Hepatocyte (in vitro differentiated cells): ENCODE results near the gene CCDC74A. TPM values are rescaled to one million over a fixed set of nuclear protein-coding genes. Genes with fewer than 3 reads are reported as not detected.
"Not testable (repeated sequence)": the region's sequence is repeated elsewhere in the genome, so short reads cannot be mapped to it uniquely, and the experiment has no call there.

Source experiments
- DNase-seq: peaks from one replicate; pipeline ENCODE4 v3.0.0-alpha.2; 2016; ENCODE audit warnings: low spot score
- H2AFZ ChIP-seq: fragments of 200-600 bp; sonication (generic); 2 replicates; pipeline ENCODE4 v1.6.0; 2016; ENCODE audit warnings: antibody characterized with exemption, mild to moderate bottlenecking
- H3K27ac ChIP-seq: fragments of 200-600 bp; sonication (generic); 2 replicates; pipeline ENCODE4 v1.5.1; 2016; ENCODE audit warnings: mild to moderate bottlenecking
- H3K27me3 ChIP-seq: fragments of 200-600 bp; sonication (generic); 2 replicates; pipeline ENCODE4 v1.6.1; 2016
- H3K36me3 ChIP-seq: fragments of 200-600 bp; sonication (generic); replicated peaks from 2 replicates; pipeline ENCODE4 v1.5.1; 2016; ENCODE audit warnings: low read depth; ENCODE audit not compliant: insufficient read depth
- H3K4me1 ChIP-seq: fragments of 200-600 bp; sonication (generic); 2 replicates; pipeline ENCODE4 v1.5.1; 2016; ENCODE audit warnings: mild to moderate bottlenecking, moderate library complexity; ENCODE audit not compliant: insufficient read depth
- H3K4me2 ChIP-seq: fragments of 200-600 bp; sonication (generic); 2 replicates; pipeline ENCODE4 v1.6.0; 2016
- H3K4me3 ChIP-seq: fragments of 200-600 bp; sonication (generic); 2 replicates; pipeline ENCODE4 v1.5.1; 2016; ENCODE audit warnings: mild to moderate bottlenecking
- H3K79me2 ChIP-seq: fragments of 200-600 bp; sonication (generic); 2 replicates; pipeline ENCODE4 v1.6.0; 2017; ENCODE audit warnings: mild to moderate bottlenecking
- H3K9me2 ChIP-seq: fragments of 200-600 bp; sonication (generic); replicated peaks from 2 replicates; pipeline ENCODE4 v1.6.0; 2017; ENCODE audit warnings: mild to moderate bottlenecking; ENCODE audit not compliant: insufficient read depth
- H3K9me3 ChIP-seq: fragments of 200-600 bp; sonication (generic); 2 replicates; pipeline ENCODE4 v1.5.1; 2016; ENCODE audit warnings: low read depth, mild to moderate bottlenecking
- H4K20me1 ChIP-seq: fragments of 200-600 bp; sonication (generic); 2 replicates; pipeline ENCODE4 v1.6.0; 2016; ENCODE audit warnings: mild to moderate bottlenecking; ENCODE audit not compliant: insufficient read depth, poor library complexity, severe bottlenecking
- EZH2 ChIP-seq: fragments of 200-600 bp; sonication (generic); IDR thresholded peaks from 2 replicates; pipeline ENCODE4 v1.6.1; 2016; ENCODE audit warnings: antibody characterized with exemption, mild to moderate bottlenecking, borderline replicate concordance
- EZH2phosphoT487 ChIP-seq: fragments of 200-600 bp; sonication (generic); IDR thresholded peaks from one replicate; pipeline ENCODE4 v1.6.1; 2018; ENCODE audit warnings: antibody characterized with exemption, mild to moderate bottlenecking, low read depth, moderate library complexity; ENCODE audit not compliant: unreplicated experiment, severe bottlenecking
- WGBS: methylation state at CpG from one replicate; pipeline ENCODE4 v1.1.6; 2016; ENCODE audit warnings: low lambda C conversion rate; ENCODE audit errors: missing lambda C conversion rate; 5-methylcytosine and 5-hydroxymethylcytosine counted together
- polyA plus RNA-seq: library from polyadenylated mRNA; unstranded; fragments of >200 nt; fragmentation: Nextera tagmentation; extraction: Ambion mirVana; gene quantifications from 2 replicates; pipeline ENCODE4 v1.2.1, GENCODE V29; 2016
- total RNA-seq: library from RNA; depleted of rRNA; stranded (reverse); fragments of >200 nt; gene quantifications from 2 replicates; pipeline ENCODE4 v1.2.3, GENCODE V29; 2014
- TF ChIP-seq, protein P1 (sequence below): fragments of 200-600 bp; sonication (generic); IDR thresholded peaks from 2 replicates; pipeline ENCODE4 v1.5.1; 2016; ENCODE audit warnings: antibody characterized with exemption, mild to moderate bottlenecking; ENCODE audit not compliant: poor library complexity

The CCDC74A gene
- total and polyA plus RNA-seq, 2 experiments from 2014 or later = 8.0 to 9.4 TPM

DNA sequence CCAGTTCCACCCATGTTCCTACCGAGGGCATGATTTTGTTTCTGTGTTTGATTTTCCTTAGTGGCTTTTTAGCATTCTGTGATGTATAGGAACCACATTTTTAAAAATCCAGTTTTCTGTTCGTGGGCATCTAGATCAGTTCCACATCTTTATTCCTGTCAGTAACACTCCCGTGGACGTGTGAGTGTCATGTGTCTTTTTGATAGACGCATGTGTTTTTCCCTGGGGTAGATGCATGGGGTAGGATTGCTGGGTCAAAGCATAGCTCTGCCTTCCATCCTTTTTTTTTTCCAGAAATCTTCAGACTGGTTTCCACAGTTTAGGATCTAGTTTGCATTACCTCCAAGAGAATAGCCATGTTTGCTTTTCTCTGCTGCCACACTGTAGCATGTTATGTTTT, 38.7 kb downstream of the CCDC74A start:
- no peaks in the 10 kb centered on the region for H3K27me3 ChIP-seq
- no peaks in the 10 kb centered on the region for H3K9me2 ChIP-seq
- H3K36me3 ChIP-seq = no peaks in the 10 kb centered on the region
- 87% methylated on average over 5 of the region's 5 CpGs for WGBS
- no peak overlapping the region for H3K4me3 ChIP-seq
- H4K20me1 ChIP-seq = no peaks in the 10 kb centered on the region
- TF ChIP-seq EZH2phosphoT487 (no peak), EZH2 (no peak)
- TF ChIP-seq, protein P1, sequence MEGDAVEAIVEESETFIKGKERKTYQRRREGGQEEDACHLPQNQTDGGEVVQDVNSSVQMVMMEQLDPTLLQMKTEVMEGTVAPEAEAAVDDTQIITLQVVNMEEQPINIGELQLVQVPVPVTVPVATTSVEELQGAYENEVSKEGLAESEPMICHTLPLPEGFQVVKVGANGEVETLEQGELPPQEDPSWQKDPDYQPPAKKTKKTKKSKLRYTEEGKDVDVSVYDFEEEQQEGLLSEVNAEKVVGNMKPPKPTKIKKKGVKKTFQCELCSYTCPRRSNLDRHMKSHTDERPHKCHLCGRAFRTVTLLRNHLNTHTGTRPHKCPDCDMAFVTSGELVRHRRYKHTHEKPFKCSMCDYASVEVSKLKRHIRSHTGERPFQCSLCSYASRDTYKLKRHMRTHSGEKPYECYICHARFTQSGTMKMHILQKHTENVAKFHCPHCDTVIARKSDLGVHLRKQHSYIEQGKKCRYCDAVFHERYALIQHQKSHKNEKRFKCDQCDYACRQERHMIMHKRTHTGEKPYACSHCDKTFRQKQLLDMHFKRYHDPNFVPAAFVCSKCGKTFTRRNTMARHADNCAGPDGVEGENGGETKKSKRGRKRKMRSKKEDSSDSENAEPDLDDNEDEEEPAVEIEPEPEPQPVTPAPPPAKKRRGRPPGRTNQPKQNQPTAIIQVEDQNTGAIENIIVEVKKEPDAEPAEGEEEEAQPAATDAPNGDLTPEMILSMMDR = no peak
- H3K9me3 ChIP-seq = no peaks in the 10 kb centered on the region
- H3K27ac ChIP-seq = no peak overlapping the region
- no peaks in the 10 kb centered on the region for H3K4me1 ChIP-seq
- H2AFZ ChIP-seq = no peak overlapping the region
- H3K4me2 ChIP-seq = no peak overlapping the region
- H3K79me2 ChIP-seq = no peaks in the 10 kb centered on the region
- no peak for DNase-seq

DNA sequence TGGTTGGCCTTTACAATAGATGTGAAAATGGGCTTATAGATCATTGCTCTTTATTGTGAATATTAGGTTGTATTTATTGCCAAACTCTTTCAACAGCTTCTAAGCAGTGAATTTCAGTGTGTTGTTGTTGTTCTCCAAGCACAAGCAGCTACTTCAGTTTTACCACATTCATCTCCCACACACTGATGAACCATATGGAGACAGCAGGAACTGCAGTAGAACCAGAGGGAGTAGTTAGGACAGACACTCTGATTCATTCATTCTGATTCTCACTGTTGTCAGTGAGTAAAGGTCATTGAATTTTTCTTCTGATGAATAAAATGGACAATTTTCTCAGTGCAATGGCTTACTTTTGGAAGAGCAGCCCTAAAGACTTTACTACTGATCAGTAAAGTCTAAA, 40.2 kb downstream of the CCDC74A start:
- Histone ChIP-seq H3K4me3 (no peak overlapping the region), H2AFZ (no peak overlapping the region), H3K4me1 (no peaks in the 10 kb centered on the region), H3K79me2 (no peaks in the 10 kb centered on the region), H3K27ac (no peak overlapping the region), H3K27me3 (no peaks in the 10 kb centered on the region), H3K9me2 (no peaks in the 10 kb centered on the region), H3K9me3 (no peaks in the 10 kb centered on the region), H3K4me2 (no peak overlapping the region), H3K36me3 (no peaks in the 10 kb centered on the region), H4K20me1 (no peaks in the 10 kb centered on the region)
- no peak for DNase-seq
- TF ChIP-seq, protein P1 = no peak
- TF ChIP-seq EZH2phosphoT487 = no peak
- no peak for TF ChIP-seq EZH2

DNA sequence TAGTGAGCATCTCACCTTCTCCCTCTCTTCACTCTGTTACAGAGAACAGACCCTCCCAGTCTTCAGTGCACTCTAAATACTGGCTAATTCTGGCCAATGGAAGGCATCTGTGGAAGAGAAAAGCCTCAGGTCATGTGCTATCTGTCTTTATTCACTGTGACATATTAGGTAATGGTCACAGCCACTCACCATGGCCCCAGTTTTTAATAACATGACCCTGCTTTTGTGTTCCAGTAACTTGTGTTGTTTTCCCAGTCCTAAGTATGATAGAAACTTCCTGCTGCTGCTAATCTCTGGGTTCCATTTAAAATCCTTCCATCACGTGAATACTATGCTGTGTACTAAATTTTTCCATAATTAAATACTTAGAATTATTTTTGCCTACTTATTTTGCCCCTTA, 40.7 kb downstream of the CCDC74A start:
- H3K4me1 ChIP-seq, H3K27me3 ChIP-seq, H3K4me3 ChIP-seq, H3K4me2 ChIP-seq, DNase-seq, H3K79me2 ChIP-seq, H4K20me1 ChIP-seq, H3K36me3 ChIP-seq, H3K27ac ChIP-seq, H2AFZ ChIP-seq, H3K9me2 ChIP-seq, H3K9me3 ChIP-seq: not testable (repeated sequence)
- WGBS = 77% methylated on average over 1 of the region's 1 CpG

GRCh38 chr2:131572175-131572574, 44.5 kb downstream of the CCDC74A start:
- DNase-seq = no peak
- Histone ChIP-seq H3K27me3 (no peaks in the 10 kb centered on the region), H3K9me2 (no peaks in the 10 kb centered on the region), H3K4me3 (no peak overlapping the region), H2AFZ (no peak overlapping the region), H3K9me3 (no peaks in the 10 kb centered on the region), H3K4me1 (no peaks in the 10 kb centered on the region), H3K79me2 (no peaks in the 10 kb centered on the region), H3K4me2 (no peak overlapping the region), H3K36me3 (no peaks in the 10 kb centered on the region), H4K20me1 (no peaks in the 10 kb centered on the region), H3K27ac (no peak overlapping the region)
- TF ChIP-seq EZH2 = no peak
- TF ChIP-seq, protein P1 = no peak
- no peak for TF ChIP-seq EZH2phosphoT487
- 83% methylated on average over 1 of the region's 1 CpG for WGBS
